TTC549 (cell line): ENCODE measurements around the gene MYO18A.
A peak's percentile ranks its signal among the peaks of the same experiment; 100 is the strongest.

Source experiments
- FAIRE-seq: peaks from 2 replicates; lab custom pipeline; 2012; peaks lifted over from hg19 to GRCh38; lab: Jason Lieb, UNC

The MYO18A gene

DNA sequence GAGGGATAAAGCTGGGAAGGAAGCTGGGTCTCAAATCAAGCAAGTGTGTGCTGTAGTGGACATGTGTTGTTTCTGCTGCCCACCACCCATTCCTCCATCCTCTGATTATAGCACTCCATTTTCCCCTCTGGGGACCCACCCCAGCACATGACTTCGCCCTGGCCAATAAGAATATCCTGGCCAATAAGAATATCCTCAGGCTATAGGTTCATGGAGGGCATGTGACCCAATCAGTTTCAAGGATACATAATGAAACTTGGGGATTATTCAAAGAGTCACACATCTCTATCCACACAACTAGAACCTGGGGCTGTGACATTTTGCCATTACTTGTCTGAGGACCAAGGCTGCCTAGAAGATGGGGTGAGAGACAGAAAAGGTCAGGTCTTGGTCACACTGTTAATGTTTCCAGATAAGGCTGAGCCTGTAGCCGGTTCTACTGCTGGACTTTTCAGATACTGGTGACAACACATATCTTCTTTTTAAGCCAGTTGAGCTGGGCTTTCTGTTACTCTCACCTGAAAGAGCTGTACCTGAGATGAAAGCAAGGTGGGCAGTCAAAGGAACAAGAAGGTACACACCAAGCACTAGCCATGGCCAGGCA, 33.7 kb downstream of the MYO18A start:
- FAIRE-seq: no peak

DNA sequence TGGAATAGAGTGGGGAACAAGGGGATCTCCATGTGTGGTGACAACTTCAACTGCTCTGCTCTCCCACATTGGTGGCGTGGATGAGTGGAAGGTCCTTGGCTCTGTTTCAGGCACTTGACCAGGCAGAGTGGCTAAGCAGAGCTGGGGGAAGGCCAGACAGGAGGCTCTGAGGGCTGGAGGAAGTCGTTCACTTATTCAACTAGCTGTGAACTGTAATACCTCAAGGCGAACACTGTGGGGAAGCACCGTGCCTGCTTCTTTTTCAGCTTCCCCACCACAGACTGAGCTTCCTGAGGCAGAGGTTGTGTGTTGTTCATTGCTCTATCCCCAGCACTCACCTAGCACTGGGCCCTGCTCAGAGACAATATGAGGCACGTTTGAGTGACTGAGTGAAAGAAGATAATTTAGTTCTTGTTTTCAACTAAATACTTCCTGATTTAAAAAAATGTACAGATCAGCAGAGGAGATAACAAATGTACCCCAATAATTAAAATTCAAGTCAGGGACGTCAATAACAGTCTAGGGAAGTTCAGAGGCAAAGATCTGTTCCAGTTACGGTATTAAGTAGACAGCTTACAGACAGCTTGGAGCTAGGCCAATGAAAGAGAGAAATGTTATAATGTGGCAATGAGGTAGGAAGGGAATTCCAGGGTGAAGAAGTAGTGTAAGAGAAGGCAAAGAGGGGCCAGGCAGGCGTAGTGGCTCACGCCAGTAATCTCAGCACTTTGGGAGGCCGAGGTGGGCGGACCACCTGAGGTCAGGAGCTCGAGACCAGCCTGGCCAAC, 34.7 kb downstream of the MYO18A start:
- no peak for FAIRE-seq

DNA sequence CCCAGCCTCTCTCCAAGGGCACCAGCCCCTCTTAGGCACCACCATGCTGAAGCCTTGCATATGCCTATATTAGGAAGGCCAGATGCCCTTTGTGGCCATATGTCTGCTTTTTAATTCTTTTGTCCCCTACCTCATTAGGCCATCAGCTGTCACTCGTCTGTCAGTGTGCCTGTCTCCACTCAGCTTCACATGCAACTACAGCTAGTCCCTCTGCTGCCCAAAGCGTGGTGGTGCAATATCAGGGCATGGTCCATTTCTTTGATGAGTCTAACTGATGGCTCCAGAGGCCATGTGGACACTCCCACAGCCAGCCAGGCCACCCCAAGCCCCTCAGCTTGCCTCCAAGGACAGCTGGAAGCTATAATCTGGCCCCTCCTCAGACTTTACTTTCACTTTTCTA, 36.3 kb downstream of the MYO18A start:
- FAIRE-seq: no peak

DNA sequence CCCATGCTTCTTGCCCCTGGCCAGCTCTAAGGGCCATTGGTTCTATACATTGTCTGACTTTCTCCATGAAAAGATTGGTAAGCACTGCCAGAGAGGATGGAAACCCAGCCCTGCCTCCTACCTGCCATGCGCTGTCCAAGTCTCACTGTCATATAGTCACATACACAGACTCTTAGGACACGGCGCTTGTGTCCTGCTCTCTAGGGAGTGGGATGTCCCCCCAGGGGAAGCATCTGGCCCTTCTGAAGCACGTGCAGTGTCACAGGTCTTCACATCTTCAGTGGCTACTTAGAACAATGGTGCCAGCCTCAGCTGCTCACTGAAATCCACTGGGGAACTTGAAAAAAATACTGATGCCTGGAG, 38.7 kb downstream of the MYO18A start:
- FAIRE-seq: no peak

DNA sequence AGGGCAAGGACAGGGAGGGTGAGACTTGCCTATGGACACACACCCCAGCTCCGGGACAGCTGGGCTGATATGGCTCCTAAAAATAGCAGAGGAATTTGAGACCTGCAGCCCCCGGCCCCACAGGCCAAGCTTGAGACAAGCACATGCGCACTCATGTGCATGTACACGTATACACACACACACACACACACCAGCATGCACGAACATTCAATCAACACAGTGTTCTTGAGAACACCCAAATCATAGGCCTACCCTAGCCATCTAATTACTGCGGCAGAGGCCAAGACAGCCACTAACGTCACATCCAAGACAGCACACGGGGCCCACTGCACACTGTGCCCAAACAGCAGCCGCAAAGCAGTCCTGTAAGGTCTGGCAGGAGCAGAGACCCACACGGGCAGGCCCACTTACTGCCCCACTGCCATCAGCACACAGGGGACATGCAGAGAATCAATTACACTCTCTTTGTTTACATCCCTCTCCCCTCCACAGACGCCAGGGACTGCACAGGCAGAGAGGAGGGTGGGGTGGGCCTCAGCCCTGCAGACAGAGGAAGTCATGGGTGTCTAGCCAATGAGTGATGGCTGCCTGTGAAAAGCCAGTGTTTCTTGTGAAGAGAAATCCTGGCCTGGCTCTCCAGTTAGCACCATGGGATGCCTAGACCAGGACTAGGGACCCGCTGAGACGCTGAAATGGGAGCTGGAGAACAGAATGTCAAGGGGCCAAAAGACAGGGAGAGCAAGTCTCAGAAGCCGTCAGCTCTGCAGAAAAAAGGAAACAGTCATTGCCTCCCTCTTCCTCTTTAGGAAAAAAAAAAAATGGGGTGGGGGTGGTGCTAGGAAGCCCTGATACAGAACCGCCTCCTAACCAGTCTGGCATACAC, 39.3 kb downstream of the MYO18A start:
- FAIRE-seq: no peak

DNA sequence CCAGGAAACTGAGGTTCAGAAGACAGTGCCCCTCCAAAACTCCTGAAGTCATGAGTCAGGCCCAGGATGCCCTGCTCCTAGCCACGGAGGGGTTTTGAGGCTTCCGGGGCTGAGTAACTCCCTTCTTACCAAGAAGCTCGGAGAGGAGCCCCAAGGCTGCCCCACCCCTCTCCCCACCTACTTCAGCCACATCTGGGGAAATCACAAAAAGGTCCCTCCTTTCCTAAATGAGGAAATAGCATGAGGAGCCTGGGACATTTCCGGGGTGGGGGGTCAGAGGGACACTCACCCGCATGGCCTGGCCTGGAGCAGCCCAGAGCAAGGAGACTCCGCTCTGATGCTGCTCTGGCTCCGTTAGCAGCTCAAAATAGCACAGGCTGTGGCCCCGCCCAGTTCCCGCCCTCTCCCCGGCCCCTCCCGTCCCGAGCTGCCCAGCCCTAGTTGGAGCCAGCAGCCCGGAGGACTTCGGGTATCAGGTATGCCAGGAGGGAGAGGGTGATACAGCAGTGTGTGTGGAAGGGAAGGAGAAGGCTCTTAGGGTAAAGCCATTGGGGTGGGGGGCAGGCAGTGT, 40.1 kb downstream of the MYO18A start:
- FAIRE-seq: no peak

DNA sequence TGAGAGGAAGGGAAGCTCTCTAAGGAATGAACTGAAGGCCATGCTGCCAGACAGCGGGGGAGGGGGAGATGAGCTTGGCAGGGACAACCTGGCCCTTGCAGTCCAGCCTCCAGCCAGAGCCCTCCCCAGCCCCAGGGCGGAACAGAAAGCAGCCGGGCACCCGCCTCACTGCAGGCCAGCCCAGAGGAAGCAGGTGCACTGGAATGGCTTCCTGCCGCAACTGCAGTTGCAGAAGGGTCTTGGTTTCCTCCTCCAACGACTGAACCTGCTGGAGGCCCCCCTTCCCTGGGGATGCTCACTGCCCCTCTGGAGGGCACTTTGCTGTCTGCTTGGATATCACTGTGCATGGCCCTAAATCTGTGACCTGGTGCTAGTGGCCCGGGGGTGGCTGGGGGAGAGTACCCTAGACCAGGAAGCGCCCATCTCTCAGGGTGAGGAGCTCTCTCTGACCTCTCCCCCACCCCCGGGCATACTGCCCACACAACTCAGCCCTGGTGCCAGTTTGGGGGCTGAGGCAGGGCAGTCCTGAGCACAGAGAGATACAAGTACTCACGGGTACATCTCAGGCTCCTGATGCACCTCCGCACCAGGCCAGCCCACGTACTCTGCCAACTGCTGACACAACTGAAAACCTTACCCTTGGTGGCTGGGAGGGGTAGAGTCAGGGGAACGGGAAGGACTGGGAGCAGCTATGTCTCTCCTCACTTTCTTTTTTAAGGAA, 41.1 kb downstream of the MYO18A start:
- no peak for FAIRE-seq

DNA sequence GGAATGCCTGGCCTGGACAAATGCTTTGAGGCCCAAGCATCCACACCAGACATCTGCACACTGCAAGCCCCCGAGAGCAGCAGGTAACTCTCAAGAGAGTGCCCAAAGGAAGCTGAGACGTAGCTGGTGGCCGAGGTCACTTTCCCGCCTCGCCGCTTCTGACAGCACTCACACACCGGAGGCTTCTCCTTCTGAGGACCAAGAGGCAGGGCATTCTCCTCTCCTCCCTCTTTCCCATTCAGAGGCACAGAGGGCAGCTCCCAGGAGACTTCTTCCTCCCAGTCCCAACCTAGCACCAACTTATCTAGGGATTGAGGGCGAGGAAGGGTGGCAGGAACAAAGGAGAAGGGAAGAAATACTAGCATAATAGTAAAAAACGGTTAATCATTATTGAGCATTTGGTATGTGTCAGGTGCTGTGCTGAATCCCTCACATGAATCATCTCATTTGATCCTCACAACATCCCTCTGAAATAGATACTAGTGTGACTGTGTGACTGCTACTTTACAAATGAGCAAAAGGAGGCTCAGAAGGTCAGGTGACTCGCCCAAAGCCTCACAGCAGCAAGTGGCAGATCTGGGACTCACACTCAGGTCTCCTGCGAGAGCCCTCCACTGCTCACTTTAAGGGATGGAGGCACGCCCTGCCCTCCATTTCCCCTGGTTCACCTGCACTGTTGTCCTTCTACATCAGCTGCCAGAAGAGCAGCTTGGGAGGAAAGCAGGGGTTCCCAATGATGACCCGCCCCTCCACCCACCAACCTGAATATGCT, 41.8 kb downstream of the MYO18A start:
- no peak for FAIRE-seq

DNA sequence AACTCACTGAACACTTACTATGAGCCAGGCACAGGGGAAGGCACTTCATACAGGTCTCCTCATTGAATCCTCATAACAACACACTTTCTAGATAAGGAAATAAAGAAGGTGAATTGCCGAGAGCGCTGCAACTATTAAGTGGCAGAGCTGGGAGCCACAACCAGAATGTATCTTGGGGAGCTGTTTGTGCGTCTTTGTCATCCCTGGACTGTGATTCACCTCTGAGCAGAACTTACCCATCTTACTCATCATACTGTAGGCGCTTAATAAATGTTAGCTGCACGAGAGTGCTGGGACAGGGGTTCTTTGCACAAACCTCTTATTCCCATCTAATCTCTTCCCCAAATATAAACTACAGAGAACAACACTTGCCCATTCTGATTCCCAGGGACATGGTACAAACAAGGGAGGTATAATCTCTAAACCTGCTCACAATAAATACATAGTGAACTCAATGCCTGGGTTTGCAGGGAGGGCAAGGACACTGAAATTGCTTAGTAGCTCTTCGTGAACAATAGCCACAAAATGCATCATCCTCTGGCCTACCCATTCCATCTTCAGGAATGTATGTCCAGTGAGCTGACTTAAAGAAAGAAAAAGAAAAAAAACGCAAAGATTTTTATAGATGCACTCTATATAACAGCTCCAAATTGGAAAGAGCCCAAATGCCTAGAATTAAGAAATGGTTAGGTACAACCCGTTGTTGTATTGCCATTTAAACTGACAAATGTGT, 43.0 kb downstream of the MYO18A start:
- FAIRE-seq: no peak

DNA sequence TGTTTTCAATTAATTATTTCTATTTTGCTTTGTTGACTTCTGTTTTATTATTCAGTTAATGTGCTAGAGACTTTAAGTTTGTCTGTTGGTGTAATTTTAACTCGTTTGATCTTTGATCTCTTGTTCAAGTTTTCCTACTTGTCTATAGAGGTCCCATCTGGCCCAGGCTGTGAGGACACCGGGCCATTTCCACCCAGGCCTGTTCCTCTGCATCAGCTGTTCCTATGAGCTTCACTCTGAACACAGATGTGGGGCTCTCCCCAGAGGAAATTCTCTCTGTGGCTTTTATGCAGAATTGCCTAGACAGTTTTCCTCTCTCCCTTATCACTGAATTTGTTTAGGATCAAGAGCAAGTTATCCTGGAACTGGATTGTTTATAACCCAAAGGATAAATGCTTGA, 44.7 kb downstream of the MYO18A start:
- FAIRE-seq: no peak

DNA sequence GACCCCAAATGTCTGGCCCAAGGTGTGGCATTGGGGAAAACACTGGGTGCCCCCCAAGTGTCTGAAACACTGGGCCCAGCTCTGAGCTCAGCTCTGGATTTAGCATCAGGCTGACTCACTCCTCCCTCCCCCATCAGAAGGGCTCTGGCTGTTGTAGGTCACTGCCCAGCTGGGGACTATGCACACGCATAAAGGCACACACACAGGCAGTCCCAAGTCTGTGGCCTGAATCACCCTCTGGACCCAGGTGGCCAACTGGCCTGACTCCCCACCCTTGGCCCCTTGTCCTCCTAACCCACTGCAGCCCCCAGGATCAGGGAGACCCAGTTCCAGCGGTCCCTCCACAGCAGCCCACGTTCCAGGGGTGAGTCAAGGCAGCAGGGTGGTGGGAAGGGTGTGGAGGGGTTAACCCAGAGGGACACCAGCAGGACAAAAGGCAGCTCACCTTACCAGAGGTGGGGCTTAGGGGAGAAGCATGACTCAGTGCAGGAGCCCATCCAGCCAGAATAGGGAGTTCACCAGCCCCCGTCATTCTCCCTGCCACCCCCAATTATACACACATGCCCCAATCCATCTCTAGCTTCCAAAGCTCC, 47.0 kb downstream of the MYO18A start:
- no peak for FAIRE-seq

DNA sequence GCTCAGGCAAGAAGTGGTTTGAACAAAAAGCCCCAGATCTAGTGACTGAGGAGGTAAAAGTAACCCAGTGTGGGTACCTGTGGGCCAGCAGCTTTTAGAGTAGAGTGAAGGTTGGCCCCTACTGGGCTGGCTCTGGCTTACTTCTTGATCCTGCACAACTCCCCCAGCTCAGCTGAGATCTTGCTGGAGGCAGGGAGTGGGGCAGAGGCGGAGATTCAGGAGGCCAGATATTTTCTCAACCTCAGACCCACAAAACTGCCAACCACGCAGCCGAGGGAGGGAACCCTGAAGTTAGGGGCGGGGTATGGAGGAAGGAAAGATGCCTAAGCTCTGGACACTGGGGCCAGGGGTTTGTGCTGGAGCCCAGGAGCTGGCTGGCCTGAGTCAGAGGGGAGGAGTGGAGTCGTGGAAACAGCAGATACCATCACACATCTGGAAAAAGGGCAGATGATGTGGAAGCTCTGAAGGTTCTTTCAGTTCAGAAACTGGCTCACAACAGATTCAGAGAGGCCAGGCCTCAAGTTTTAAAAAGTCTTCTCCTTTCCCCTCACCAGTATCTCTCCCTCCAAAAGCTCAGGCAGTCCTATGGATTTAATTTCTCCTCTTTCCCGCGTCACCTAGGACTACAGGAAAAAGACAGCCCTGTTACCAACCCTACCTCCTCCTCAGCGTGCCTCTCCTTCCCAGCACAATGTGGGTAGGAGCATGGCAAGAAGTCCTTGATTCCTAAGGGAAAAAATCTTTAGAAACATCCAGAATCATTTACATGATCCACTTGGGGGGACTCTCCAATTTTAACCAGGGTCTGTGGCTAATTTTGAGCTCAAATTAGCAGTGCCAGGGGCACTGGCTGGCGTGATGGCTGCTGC, 48.1 kb downstream of the MYO18A start:
- FAIRE-seq: no peak

DNA sequence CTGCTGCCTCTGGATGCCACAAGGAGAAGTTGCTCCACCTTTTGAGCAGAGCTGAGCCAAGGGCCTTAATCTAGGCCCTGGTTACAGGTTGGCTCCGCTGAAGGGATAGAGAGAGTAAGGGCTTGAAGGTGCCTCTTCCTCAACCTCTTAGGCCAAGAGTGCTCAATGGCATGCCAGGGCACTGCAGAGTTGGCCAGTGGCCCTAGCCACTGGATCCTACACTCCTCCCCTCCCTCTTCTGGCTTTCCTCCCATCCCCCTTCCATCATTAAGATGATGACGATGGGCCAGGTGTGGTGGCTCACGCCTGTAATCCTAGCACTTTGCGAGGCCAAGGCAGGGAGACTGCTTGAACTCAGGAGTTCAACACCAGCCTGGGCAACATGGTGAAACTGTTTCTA, 50.5 kb downstream of the MYO18A start:
- no peak for FAIRE-seq

DNA sequence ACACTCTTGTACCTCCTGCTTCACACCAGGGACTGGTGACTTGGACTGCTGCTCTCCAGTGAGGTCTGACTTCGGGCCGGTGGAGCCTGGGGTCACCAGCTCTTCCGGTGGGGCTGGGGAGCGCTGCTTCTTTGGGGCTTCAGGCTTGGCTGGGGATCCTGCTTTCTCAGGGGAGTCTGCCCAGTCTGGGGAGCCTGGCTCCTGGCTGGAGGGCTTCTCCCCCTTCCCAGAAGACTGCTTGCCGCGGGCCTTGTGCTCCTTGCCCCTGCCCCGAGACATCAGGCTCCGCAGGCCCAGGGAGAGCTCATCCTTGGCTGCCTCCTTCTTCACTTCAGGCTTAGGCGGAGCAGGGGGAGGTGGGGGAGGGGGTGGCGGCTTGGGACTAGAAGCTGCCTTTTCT, 52.4 kb downstream of the MYO18A start:
- no peak for FAIRE-seq

DNA sequence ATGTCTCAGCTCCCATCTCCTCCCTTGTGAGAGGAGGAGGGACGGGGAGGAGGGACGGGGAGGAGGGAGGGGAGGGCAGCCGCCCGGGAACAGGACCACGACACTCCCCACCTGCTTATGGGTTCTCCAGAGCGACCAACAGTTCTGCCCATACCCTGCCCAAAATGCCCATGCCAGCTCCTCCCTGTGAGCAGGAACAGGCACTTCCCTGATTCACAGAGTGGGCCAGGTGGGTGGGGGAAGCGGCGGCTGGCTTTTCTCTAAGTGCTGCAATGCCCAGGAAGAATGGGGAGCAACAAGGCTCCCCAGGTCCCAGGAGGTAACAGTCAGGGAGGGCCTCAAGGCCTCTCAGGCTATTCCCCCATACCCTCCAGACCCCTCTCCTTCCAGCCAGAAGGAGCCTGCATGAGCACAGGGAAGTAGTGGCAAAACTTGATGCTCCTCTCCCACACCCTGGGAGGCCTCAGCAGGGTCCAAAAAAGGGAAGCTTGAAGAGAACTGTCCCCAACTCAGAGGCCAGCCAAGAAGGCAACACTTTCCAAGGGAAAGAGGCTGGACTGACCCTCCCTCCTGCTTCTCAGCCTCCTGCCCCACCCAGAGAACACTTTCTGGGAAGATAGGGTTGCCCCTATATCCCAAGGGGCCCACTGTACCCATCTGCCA, 53.8 kb downstream of the MYO18A start:
- FAIRE-seq: no peak

DNA sequence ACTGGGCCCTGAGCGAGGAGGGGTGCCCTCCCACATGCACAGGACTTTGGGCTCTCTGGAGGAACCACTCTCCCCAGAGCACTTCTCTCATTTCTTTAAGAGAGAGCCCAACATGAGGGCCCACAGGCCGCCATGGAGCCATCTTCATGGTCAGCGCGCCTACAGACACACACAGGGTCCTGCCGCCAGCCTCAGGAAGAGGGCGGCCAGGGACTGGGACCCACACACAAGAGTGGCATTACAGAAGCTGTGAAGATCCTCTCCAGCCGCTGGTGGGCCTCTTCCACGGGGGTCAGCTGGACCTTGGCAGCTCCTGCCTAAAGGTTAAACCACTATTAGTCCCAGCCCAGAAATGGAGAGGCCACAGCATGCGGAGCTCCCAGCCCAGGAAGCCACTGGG, 54.5 kb downstream of the MYO18A start:
- no peak for FAIRE-seq

DNA sequence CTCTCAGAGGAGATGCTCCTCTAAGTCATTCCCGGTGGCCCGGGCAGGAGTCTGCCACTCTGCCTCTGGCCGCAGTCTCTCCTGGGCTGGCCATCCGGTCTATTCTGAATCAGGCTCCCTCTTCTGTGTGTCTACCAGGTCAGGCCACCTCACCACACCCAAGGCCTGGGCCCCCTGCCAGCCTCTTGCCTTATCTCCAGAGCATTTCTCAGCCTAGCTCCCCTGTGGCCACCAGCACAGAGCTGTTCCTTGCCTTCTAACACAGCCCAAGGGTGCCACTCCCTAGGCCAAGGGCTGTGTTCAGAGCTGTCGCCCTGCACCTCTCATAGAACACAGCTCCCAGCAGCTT, 55.3 kb downstream of the MYO18A start:
- FAIRE-seq: no peak

DNA sequence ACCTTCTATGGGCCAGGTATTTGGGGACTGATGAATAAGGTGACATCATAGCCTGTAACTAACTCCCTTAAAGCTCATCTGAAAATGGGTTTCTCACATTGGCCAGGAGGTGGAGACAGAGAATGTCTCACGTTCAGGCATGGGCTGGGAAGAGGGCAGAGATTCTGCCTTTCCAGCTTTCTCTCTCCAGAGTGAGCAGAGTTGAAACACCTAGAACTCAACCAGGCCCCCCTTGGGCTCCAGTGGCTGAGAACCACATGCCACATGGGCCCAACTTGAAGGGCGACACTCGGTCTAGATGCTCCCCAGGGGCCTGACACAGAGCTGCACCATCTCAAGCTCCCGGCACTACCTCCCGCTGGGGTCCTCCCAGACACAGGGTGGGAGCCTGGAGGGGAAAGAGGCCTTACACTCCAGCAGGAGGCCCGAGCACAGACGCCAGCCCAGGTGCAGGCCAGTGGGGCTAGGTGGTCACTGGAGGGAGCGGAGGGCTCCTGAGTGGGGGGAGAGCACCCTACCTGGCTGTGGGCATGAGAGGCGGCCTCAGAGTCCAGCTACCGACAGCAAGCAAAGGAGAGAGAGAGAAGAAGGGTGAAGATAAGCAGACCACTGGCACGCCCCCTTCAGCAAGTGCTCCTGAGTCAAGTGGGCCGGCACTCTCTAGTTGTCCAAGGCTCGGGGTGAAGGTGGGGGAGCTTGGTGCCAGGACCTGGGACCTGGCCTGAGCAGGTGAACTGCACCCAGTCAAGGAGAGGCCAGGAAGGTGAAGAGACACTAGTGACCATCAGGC, 55.9 kb downstream of the MYO18A start:
- FAIRE-seq: peak; percentile 68
